WERI-Rb-1 (cell line): ENCODE measurements around the gene SLC15A1.

Experiments
- DNase-seq: peaks from one replicate; pipeline ENCODE4 v3.0.0-alpha.2; 2020
- H3K27ac ChIP-seq: fragments of 250-450 bp; sonication (Bioruptor Pico); 2 replicates; pipeline ENCODE4 v1.5.1; 2020; ENCODE audit warnings: mild to moderate bottlenecking, moderate library complexity
- H3K27me3 ChIP-seq: fragments of 250-450 bp; sonication (Bioruptor Pico); 2 replicates; pipeline ENCODE4 v1.5.1; 2021; ENCODE audit warnings: mild to moderate bottlenecking, low read depth, moderate library complexity; ENCODE audit not compliant: insufficient read depth, severe bottlenecking
- H3K36me3 ChIP-seq: fragments of 250-450 bp; sonication (Bioruptor Pico); 2 replicates; pipeline ENCODE4 v1.5.1; 2020; ENCODE audit warnings: mild to moderate bottlenecking, moderate library complexity
- H3K4me3 ChIP-seq: 2 replicates; pipeline ENCODE4 v1.5.1; 2011; ENCODE audit warnings: low read depth, mild to moderate bottlenecking, control low read depth, low read length
- H3K9me3 ChIP-seq: fragments of 250-450 bp; sonication (Bioruptor Pico); 2 replicates; pipeline ENCODE4 v1.5.1; 2021; ENCODE audit warnings: mild to moderate bottlenecking, moderate library complexity; ENCODE audit not compliant: severe bottlenecking
- TF ChIP-seq, protein P1 (sequence below): IDR thresholded peaks from 2 replicates; pipeline ENCODE4 v1.5.1; 2011; ENCODE audit warnings: low read depth, mild to moderate bottlenecking, control low read depth, inconsistent platforms, low read length

The SLC15A1 gene

DNA sequence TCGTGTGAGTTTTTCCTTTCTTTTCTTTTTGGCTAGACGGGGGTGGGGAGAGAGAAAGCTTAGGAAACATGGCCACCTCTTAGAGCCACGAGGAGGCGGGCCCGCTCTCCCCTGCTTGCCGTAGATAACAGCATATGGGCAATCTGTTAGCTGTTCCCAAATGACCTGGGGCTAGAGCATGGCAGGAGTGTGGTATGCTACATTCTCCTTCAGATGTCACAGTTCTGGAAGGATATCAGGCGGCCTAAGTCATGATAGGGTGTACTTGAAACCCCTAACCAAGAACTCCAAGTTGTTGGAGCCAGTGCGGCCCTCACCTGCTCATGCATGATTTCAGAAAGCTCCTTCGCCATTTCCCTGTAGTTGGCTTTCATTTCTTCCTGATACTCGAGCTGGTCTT lies 44.3 kb upstream of the SLC15A1 start:
- H3K4me3 ChIP-seq, result no peak overlapping the region
- peak; percentile 80 for DNase-seq
- TF ChIP-seq, protein P1, sequence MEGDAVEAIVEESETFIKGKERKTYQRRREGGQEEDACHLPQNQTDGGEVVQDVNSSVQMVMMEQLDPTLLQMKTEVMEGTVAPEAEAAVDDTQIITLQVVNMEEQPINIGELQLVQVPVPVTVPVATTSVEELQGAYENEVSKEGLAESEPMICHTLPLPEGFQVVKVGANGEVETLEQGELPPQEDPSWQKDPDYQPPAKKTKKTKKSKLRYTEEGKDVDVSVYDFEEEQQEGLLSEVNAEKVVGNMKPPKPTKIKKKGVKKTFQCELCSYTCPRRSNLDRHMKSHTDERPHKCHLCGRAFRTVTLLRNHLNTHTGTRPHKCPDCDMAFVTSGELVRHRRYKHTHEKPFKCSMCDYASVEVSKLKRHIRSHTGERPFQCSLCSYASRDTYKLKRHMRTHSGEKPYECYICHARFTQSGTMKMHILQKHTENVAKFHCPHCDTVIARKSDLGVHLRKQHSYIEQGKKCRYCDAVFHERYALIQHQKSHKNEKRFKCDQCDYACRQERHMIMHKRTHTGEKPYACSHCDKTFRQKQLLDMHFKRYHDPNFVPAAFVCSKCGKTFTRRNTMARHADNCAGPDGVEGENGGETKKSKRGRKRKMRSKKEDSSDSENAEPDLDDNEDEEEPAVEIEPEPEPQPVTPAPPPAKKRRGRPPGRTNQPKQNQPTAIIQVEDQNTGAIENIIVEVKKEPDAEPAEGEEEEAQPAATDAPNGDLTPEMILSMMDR, result no peak

DNA sequence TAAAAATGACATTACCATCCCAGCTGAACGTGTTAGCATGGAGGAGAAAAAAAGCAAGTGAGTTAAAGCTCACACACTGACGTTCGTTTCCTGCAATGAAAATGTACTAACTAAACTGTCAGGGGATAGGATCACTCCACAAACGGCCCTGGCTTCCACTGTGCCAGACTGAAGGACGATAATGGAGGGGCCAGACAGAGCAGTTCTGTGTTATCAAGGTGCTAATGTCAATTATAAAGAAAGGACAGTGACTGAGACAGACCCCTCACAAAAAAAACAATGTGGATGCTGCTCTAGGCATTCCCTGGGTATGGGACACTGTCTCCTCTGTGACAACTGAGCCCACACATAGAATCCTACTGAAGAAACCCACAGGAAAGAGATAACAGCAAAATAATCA lies 43.7 kb upstream of the SLC15A1 start:
- no peak overlapping the region for H3K4me3 ChIP-seq
- no peaks in the 10 kb centered on the region for H3K9me3 ChIP-seq
- no peaks in the 10 kb centered on the region for H3K27me3 ChIP-seq
- H3K36me3 ChIP-seq, result peaks cover 45% of the 10 kb centered on the region
- TF ChIP-seq, protein P1, result no peak
- peak overlapping the region; percentile 89 for H3K27ac ChIP-seq
- DNase-seq, result no peak

More for the DNA sequence above, 44.3 kb upstream of the SLC15A1 start:
- Histone ChIP-seq H3K36me3 (peaks cover 45% of the 10 kb centered on the region), H3K27ac (peak overlapping the region; percentile 89), H3K27me3 (no peaks in the 10 kb centered on the region), H3K9me3 (no peaks in the 10 kb centered on the region)

DNA sequence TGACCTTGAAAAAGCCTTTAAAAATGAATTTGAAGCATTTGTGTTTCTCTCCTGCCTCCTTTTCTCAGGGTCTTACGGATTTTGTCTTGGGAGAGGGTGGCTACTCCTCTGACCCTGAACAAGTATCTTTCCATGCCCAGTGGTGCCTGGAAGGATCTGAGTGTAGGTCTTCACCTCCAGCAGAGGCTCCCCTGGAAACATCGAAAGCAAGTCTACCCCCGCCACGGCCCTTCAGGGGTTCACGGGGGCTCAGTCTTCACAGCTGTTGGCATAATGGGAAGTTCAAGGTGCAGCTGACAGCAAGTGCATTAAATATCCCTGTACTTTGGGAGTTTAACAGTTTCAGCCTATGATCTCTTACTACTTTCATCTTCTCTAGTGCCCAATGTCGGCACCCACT lies 42.7 kb upstream of the SLC15A1 start:
- Histone ChIP-seq H3K27me3 (no peaks in the 10 kb centered on the region), H3K4me3 (no peak overlapping the region), H3K36me3 (peaks cover 42% of the 10 kb centered on the region), H3K27ac (no peak overlapping the region), H3K9me3 (no peaks in the 10 kb centered on the region)
- no peak for DNase-seq
- TF ChIP-seq, protein P1, result no peak

DNA sequence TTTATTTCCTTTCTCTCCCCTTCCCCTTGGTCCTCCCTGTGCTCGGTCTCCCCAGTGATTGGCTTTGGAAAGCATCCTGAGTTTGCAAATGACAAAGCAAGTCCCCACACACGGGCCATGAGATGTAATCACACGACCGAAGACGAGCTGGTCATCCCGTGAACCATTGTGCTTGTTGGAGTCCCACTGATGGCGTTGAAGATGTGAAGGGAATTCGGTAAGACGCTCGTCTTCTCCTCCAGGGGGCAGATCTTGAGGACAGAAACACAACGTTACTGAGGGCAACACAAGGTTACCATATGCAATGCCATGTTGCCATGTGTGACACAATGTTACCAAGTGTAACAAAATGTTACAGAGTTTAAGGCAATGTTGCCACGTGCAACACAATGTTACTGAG lies 42.0 kb upstream of the SLC15A1 start:
- DNase-seq, result no peak
- no peaks in the 10 kb centered on the region for H3K9me3 ChIP-seq
- no peaks in the 10 kb centered on the region for H3K27me3 ChIP-seq
- H3K4me3 ChIP-seq, result no peak overlapping the region
- no peak overlapping the region for H3K27ac ChIP-seq
- TF ChIP-seq, protein P1, result peak; percentile 20; the same call in 1 of the 2 replicates
- peaks cover 38% of the 10 kb centered on the region for H3K36me3 ChIP-seq

DNA sequence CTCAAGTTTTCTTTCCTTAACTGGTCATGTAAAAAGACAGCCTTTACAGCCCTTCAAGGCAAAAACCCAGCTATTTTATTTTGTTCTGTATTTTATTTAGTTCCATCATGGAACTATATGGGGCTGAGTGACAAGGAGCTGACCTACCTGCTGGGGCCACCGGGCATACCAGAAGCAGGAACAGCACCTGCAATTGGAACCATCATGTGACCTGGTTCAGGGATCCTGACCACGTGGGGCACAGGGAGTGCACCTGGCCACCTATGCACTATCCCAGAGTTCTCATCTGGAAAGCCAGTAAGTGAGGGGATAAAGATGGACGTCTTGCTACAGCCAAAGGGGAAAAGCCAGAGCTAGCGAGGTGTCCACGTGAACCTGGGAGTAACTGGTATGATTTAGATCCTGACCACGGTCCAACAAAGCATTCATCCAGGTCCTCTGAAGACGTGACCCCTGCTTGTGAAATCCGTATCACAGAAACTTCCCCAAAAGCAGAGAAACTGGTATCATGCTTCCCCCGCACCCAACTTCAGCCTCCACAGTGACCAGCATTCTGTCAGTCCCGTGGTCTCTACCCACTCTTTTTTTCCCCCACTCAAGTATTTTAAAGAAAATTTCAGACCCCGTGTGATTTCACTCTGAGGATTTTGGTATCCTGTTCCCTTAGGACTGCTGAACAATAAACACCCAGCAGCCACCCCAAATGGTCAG lies 40.5 kb upstream of the SLC15A1 start:
- Histone ChIP-seq H3K36me3 (peaks cover 32% of the 10 kb centered on the region), H3K27me3 (no peaks in the 10 kb centered on the region), H3K27ac (no peak overlapping the region), H3K9me3 (no peaks in the 10 kb centered on the region), H3K4me3 (no peak overlapping the region)
- no peak for DNase-seq
- TF ChIP-seq, protein P1, result no peak

DNA sequence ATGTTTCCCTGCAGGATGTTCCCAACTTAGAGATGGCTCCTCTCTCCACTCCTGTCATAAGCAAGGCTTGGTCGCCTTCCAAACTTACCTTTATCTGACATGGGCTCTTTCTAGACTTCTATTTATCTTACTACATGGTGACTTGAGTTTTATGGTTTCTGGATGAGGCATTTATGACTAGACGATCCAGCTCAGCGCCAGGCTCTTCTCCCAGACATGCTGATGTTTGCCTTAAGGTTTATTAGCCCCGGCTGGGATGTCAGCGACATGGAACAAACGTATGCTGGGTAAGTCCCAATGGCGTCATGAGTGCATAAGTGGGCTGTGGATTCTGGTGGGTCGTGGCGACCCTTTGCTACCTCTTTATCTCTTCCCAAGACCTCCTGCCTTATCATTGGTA lies 39.8 kb upstream of the SLC15A1 start:
- no peaks in the 10 kb centered on the region for H3K9me3 ChIP-seq
- H3K4me3 ChIP-seq, result no peak overlapping the region
- H3K27me3 ChIP-seq, result no peaks in the 10 kb centered on the region
- no peak overlapping the region for H3K27ac ChIP-seq
- DNase-seq, result no peak
- H3K36me3 ChIP-seq, result peaks cover 30% of the 10 kb centered on the region
- TF ChIP-seq, protein P1, result no peak
